ENCODE data around the gene SGCB. TPM values are rescaled to one million over a fixed set of nuclear protein-coding genes. Genes with fewer than 3 reads are reported as not detected.

The SGCB gene
- total and polyA plus RNA-seq, 9 donors: 79.7 to 153 (median 137) TPM

- WGBS (ENCODE audit: insufficient coverage): no CpG with 5 or more reads among the region's 2 CpGs
- no peak for DNase-seq
- Histone ChIP-seq H3K4me3 (ENCODE audit: low read length) (no peak overlapping the region), H3K9me3 (replicated peaks; ENCODE audit: control insufficient read depth, low read depth, low read length) (no peaks in the 10 kb centered on the region), H3K27ac (ENCODE audit: low read length) (no peak overlapping the region), H3K27me3 (ENCODE audit: control insufficient read depth, insufficient read depth, low read length) (no peaks in the 10 kb centered on the region), H3K36me3 (ENCODE audit: control insufficient read depth, insufficient read depth, low read length) (peaks cover 20% of the 10 kb centered on the region), H3K4me1 (ENCODE audit: control insufficient read depth, insufficient read depth, low read length) (peaks cover 11% of the 10 kb centered on the region)
Observed at GRCh38 chr4:52035190-52035589, 2.9 kb downstream of the SGCB start.

- WGBS (ENCODE audit: insufficient coverage): no CpG with 5 or more reads among the region's 1 CpG
- no peak for DNase-seq
- H3K9me3 ChIP-seq (replicated peaks; ENCODE audit: control insufficient read depth, low read depth, low read length): no peaks in the 10 kb centered on the region
- H3K4me3 ChIP-seq (ENCODE audit: low read length): no peak overlapping the region
- H3K27me3 ChIP-seq (ENCODE audit: control insufficient read depth, insufficient read depth, low read length): no peaks in the 10 kb centered on the region
- H3K4me1 ChIP-seq (ENCODE audit: control insufficient read depth, insufficient read depth, low read length): peaks cover 11% of the 10 kb centered on the region
- peaks cover 26% of the 10 kb centered on the region for H3K36me3 ChIP-seq (ENCODE audit: control insufficient read depth, insufficient read depth, low read length)
- no peak overlapping the region for H3K27ac ChIP-seq (ENCODE audit: low read length)
Observed at GRCh38 chr4:52032005-52032404, 6.1 kb downstream of the SGCB start.

GRCh38 chr4:52028970-52029369 is 9.1 kb downstream of the SGCB start:
- Histone ChIP-seq H3K27me3 (ENCODE audit: control insufficient read depth, insufficient read depth, low read length) (no peaks in the 10 kb centered on the region), H3K9me3 (replicated peaks; ENCODE audit: control insufficient read depth, low read depth, low read length) (no peaks in the 10 kb centered on the region), H3K36me3 (ENCODE audit: control insufficient read depth, insufficient read depth, low read length) (peaks cover 36% of the 10 kb centered on the region), H3K4me1 (ENCODE audit: control insufficient read depth, insufficient read depth, low read length) (no peaks in the 10 kb centered on the region), H3K4me3 (ENCODE audit: low read length) (no peak overlapping the region), H3K27ac (ENCODE audit: low read length) (no peak overlapping the region)
- WGBS (ENCODE audit: insufficient coverage): no CpG with 5 or more reads among the region's 1 CpG
- no peak for DNase-seq

GRCh38 chr4:52019936-52020657 is 18.0 kb downstream of the SGCB start, which contains the start of gene LRRC66:
Gene LRRC66 (minus strand): TSS chr4:52020363. CDS start chr4:52017613, 2,750 bp downstream.
- no peaks in the 10 kb centered on the region for H3K9me3 ChIP-seq (replicated peaks; ENCODE audit: control insufficient read depth, low read depth, low read length)
- 100% methylated on average over 2 of the region's 6 CpGs for WGBS (ENCODE audit: insufficient coverage)
- no peaks in the 10 kb centered on the region for H3K27me3 ChIP-seq (ENCODE audit: control insufficient read depth, insufficient read depth, low read length)
- peaks cover 24% of the 10 kb centered on the region for H3K36me3 ChIP-seq (ENCODE audit: control insufficient read depth, insufficient read depth, low read length)
- H3K27ac ChIP-seq (ENCODE audit: low read length): no peak within 1 kb of the TSS
- H3K4me1 ChIP-seq (ENCODE audit: control insufficient read depth, insufficient read depth, low read length): no peaks in the 10 kb centered on the region
- DNase-seq: no peak
- H3K4me3 ChIP-seq (ENCODE audit: low read length): no peak within 1 kb of the TSS

GRCh38 chr4:52017814-52018213 is 20.3 kb downstream of the SGCB start:
- WGBS (ENCODE audit: insufficient coverage): no CpG with 5 or more reads among the region's 1 CpG
- peaks cover 17% of the 10 kb centered on the region for H3K36me3 ChIP-seq (ENCODE audit: control insufficient read depth, insufficient read depth, low read length)

GRCh38 chr4:52016981-52017380 is 21.1 kb downstream of the SGCB start:
- Histone ChIP-seq H3K9me3 (replicated peaks; ENCODE audit: control insufficient read depth, low read depth, low read length) (no peaks in the 10 kb centered on the region), H3K4me1 (ENCODE audit: control insufficient read depth, insufficient read depth, low read length) (no peaks in the 10 kb centered on the region), H3K36me3 (ENCODE audit: control insufficient read depth, insufficient read depth, low read length) (peaks cover 13% of the 10 kb centered on the region), H3K4me3 (ENCODE audit: low read length) (no peak overlapping the region), H3K27ac (ENCODE audit: low read length) (no peak overlapping the region), H3K27me3 (ENCODE audit: control insufficient read depth, insufficient read depth, low read length) (no peaks in the 10 kb centered on the region)
- WGBS (ENCODE audit: insufficient coverage): no CpG with 5 or more reads among the region's 3 CpGs
- no peak for DNase-seq

More at GRCh38 chr4:52017814-52018213, 20.3 kb downstream of the SGCB start:
- no peak overlapping the region for H3K4me3 ChIP-seq (ENCODE audit: low read length)
- no peaks in the 10 kb centered on the region for H3K4me1 ChIP-seq (ENCODE audit: control insufficient read depth, insufficient read depth, low read length)
- H3K27ac ChIP-seq (ENCODE audit: low read length): no peak overlapping the region
- H3K27me3 ChIP-seq (ENCODE audit: control insufficient read depth, insufficient read depth, low read length): no peaks in the 10 kb centered on the region
- no peak for DNase-seq
- no peaks in the 10 kb centered on the region for H3K9me3 ChIP-seq (replicated peaks; ENCODE audit: control insufficient read depth, low read depth, low read length)

- H3K27me3 ChIP-seq (ENCODE audit: control insufficient read depth, insufficient read depth, low read length): no peaks in the 10 kb centered on the region
- DNase-seq: peak; percentile 32
- H3K9me3 ChIP-seq (replicated peaks; ENCODE audit: control insufficient read depth, low read depth, low read length): no peaks in the 10 kb centered on the region
- no peaks in the 10 kb centered on the region for H3K4me1 ChIP-seq (ENCODE audit: control insufficient read depth, insufficient read depth, low read length)
- 94% methylated on average over 3 of the region's 7 CpGs for WGBS (ENCODE audit: insufficient coverage)
- no peak overlapping the region for H3K27ac ChIP-seq (ENCODE audit: low read length)
- H3K4me3 ChIP-seq (ENCODE audit: low read length): no peak overlapping the region
- peaks cover 8% of the 10 kb centered on the region for H3K36me3 ChIP-seq (ENCODE audit: control insufficient read depth, insufficient read depth, low read length)
Observed at GRCh38 chr4:52015366-52015765, 22.7 kb downstream of the SGCB start.

- Histone ChIP-seq H3K36me3 (ENCODE audit: control insufficient read depth, insufficient read depth, low read length) (peaks cover 6% of the 10 kb centered on the region), H3K4me3 (ENCODE audit: low read length) (no peak overlapping the region)
- DNase-seq: no peak
Observed at GRCh38 chr4:52014903-52015302, 23.2 kb downstream of the SGCB start.

GRCh38 chr4:52012651-52013050 is 25.4 kb downstream of the SGCB start:
- Histone ChIP-seq H3K27me3 (ENCODE audit: control insufficient read depth, insufficient read depth, low read length) (no peaks in the 10 kb centered on the region), H3K4me1 (ENCODE audit: control insufficient read depth, insufficient read depth, low read length) (no peaks in the 10 kb centered on the region), H3K9me3 (replicated peaks; ENCODE audit: control insufficient read depth, low read depth, low read length) (no peaks in the 10 kb centered on the region), H3K27ac (ENCODE audit: low read length) (no peak overlapping the region), H3K36me3 (ENCODE audit: control insufficient read depth, insufficient read depth, low read length) (peaks cover 6% of the 10 kb centered on the region), H3K4me3 (ENCODE audit: low read length) (no peak overlapping the region)
- WGBS (ENCODE audit: insufficient coverage): no CpG with 5 or more reads among the region's 1 CpG
- DNase-seq: no peak

More at GRCh38 chr4:52014903-52015302, 23.2 kb downstream of the SGCB start:
- Histone ChIP-seq H3K27ac (ENCODE audit: low read length) (no peak overlapping the region), H3K4me1 (ENCODE audit: control insufficient read depth, insufficient read depth, low read length) (no peaks in the 10 kb centered on the region), H3K9me3 (replicated peaks; ENCODE audit: control insufficient read depth, low read depth, low read length) (no peaks in the 10 kb centered on the region), H3K27me3 (ENCODE audit: control insufficient read depth, insufficient read depth, low read length) (no peaks in the 10 kb centered on the region)
- no CpG with 5 or more reads among the region's 1 CpG for WGBS (ENCODE audit: insufficient coverage)

- WGBS (ENCODE audit: insufficient coverage): no CpG with 5 or more reads among the region's 2 CpGs
Observed at GRCh38 chr4:52010986-52011385, 27.1 kb downstream of the SGCB start.

More at GRCh38 chr4:52010986-52011385, 27.1 kb downstream of the SGCB start:
- Histone ChIP-seq H3K36me3 (ENCODE audit: control insufficient read depth, insufficient read depth, low read length) (peaks cover 6% of the 10 kb centered on the region), H3K4me1 (ENCODE audit: control insufficient read depth, insufficient read depth, low read length) (no peaks in the 10 kb centered on the region), H3K9me3 (replicated peaks; ENCODE audit: control insufficient read depth, low read depth, low read length) (no peaks in the 10 kb centered on the region), H3K4me3 (ENCODE audit: low read length) (no peak overlapping the region), H3K27me3 (ENCODE audit: control insufficient read depth, insufficient read depth, low read length) (no peaks in the 10 kb centered on the region), H3K27ac (ENCODE audit: low read length) (no peak overlapping the region)
- DNase-seq: no peak
